Measurements from ENCODE around the gene PRR16. TPM values are rescaled to one million over a fixed set of nuclear protein-coding genes. Genes with fewer than 3 reads are reported as not detected.

PRR16 gene
- total RNA-seq, 4 donors from 2014 or later, result 1.9 to 8.6 (median 2.8) TPM

DNA sequence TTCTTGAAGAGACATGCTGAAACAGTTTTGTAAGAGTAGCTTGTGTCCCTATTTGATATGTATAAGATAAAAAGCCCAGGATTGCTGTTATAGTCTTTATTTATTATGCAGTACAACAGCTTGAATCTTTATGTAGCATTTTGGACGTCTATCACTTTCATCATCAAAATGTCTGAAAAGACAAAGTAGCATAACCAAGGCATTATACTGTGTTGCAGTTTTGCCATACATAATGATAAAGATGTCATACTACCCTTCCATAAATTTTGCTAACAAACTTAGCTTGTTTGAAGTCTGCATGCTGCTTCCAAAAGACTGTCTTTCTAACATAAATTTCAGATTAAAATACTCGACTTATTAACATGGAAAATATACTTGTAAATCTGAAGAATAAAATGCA lies 127.8 kb downstream of the PRR16 start:
- no peak overlapping the region for H3K27ac ChIP-seq
- 74 to 83% methylated on average over 2 of the region's 2 CpGs for WGBS, 2 donors
- no peaks in the 10 kb centered on the region for H3K27me3 ChIP-seq
- no peak overlapping the region for H3K4me3 ChIP-seq (replicated peaks in 1 of 3)
- intact Hi-C loops (cut with DNase I), result no loop called here
- no peak for DNase-seq
- no peaks in the 10 kb centered on the region for H3K9me3 ChIP-seq
- no peak for TF ChIP-seq POLR2A (IDR thresholded peaks at IDR 0.05)
- TF ChIP-seq, protein P1, sequence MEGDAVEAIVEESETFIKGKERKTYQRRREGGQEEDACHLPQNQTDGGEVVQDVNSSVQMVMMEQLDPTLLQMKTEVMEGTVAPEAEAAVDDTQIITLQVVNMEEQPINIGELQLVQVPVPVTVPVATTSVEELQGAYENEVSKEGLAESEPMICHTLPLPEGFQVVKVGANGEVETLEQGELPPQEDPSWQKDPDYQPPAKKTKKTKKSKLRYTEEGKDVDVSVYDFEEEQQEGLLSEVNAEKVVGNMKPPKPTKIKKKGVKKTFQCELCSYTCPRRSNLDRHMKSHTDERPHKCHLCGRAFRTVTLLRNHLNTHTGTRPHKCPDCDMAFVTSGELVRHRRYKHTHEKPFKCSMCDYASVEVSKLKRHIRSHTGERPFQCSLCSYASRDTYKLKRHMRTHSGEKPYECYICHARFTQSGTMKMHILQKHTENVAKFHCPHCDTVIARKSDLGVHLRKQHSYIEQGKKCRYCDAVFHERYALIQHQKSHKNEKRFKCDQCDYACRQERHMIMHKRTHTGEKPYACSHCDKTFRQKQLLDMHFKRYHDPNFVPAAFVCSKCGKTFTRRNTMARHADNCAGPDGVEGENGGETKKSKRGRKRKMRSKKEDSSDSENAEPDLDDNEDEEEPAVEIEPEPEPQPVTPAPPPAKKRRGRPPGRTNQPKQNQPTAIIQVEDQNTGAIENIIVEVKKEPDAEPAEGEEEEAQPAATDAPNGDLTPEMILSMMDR (IDR thresholded peaks at IDR 0.05), result no peak
- no peaks in the 10 kb centered on the region for H3K36me3 ChIP-seq
- H3K4me1 ChIP-seq, result no peaks in the 10 kb centered on the region

DNA sequence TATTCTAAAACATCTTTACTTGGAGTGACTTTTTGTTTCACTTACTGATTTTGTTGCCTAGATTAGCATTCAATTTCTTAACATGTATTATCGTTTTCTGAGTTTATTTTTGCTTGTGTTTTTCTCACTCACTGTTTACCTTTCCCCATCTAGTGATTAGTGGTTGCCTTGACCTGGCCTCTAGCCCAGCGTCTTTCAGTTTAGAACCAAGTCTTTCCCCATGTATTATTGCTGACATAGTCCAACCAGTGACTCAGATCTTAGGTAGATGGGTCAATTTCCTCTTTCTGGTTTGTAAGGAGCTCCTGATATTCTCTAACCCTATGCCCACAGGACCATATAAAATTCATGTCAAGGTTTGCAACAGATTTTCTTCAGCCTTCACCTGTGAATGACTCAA lies 135.5 kb downstream of the PRR16 start:
- Histone ChIP-seq H3K4me3 (replicated peaks in 1 of 3) (no peak overlapping the region), H3K27ac (no peak overlapping the region), H3K27me3 (no peaks in the 10 kb centered on the region), H3K4me1 (no peaks in the 10 kb centered on the region), H3K36me3 (no peaks in the 10 kb centered on the region), H3K9me3 (no peaks in the 10 kb centered on the region)
- TF ChIP-seq POLR2A (IDR thresholded peaks at IDR 0.05), result no peak
- TF ChIP-seq, protein P1 (IDR thresholded peaks at IDR 0.05), result no peak
- intact Hi-C loops (cut with DNase I), result no loop called here
- no peak for DNase-seq
- 42 to 46% methylated on average over 2 of the region's 2 CpGs for WGBS, 2 donors

DNA sequence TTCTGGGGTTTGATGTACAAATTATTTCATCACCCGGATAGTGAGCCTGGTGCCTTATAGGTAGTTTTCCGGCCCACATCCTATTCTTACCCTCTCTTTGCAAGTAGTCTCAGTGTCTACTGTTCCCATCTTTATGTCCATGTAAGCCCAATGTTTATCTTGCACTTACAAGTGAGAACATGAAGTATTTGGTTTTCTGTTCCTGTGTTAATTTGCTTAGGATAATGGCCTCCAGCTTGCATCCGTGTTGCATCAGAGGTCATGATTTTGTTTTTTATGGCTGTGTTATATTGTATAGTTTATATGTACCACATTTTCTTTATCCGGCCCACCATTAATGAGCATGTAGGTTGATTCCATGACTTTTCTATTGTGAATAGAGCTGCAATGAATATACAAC lies 136.5 kb downstream of the PRR16 start:
- Histone ChIP-seq H3K9me3 (no peaks in the 10 kb centered on the region), H3K36me3 (no peaks in the 10 kb centered on the region), H3K4me1 (no peaks in the 10 kb centered on the region), H3K27me3 (no peaks in the 10 kb centered on the region), H3K4me3 (replicated peaks in 1 of 3) (no peak overlapping the region), H3K27ac (no peak overlapping the region)
- no peak for TF ChIP-seq POLR2A (IDR thresholded peaks at IDR 0.05)
- TF ChIP-seq, protein P1 (IDR thresholded peaks at IDR 0.05), result no peak
- DNase-seq, result no peak
- WGBS, 2 donors, result 92 to 94% methylated on average over 4 of the region's 4 CpGs
- intact Hi-C loops (cut with DNase I), result no loop called here

DNA sequence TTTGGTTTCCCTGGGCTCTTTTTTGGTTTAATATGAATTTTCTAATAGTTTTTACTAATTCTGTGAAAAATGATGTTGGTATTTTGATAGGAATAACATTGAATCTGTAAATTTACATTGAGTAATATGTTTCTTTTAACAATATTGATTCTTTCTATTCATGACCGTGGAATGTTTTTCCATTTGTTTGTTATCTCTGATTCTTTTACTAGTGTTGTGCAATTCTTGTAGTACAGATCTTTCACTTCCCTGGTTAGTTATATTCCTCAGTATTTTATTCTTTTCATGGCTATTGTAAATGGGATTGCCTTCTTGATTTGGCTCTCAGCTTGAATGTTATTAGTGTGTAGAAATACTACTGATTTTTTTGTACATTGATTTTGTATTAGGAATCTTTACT lies 137.9 kb downstream of the PRR16 start:
- intact Hi-C loops (cut with DNase I), result no loop called here
- H3K36me3 ChIP-seq, result no peaks in the 10 kb centered on the region

DNA sequence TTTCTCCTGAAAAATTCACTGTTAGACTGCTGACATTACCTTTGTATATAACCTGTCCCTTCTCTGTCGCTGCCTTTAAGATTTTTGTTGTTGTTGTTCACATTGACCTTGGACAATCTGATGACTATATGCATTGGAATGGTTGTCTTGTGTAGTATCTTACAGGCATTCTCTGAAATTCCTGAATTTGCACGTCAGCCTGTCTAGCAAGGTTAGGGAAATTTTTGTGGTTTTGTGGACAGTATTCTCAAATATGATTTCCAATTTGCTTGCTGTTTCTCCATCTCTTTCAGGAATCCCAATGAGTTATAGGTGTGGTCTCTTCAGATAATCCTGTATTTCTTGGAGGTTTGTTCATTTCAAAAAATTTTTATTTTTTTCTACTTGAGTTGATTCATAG lies 140.8 kb downstream of the PRR16 start:
- no peaks in the 10 kb centered on the region for H3K9me3 ChIP-seq
- no peaks in the 10 kb centered on the region for H3K4me1 ChIP-seq
- no peak overlapping the region for H3K27ac ChIP-seq
- WGBS, 2 donors, result 89 to 91% methylated on average over 2 of the region's 2 CpGs
- H3K27me3 ChIP-seq, result no peaks in the 10 kb centered on the region
- H3K36me3 ChIP-seq, result no peaks in the 10 kb centered on the region
- TF ChIP-seq, protein P1 (IDR thresholded peaks at IDR 0.05), result no peak
- no peak for TF ChIP-seq POLR2A (IDR thresholded peaks at IDR 0.05)
- no peak overlapping the region for H3K4me3 ChIP-seq (replicated peaks in 1 of 3)
- intact Hi-C loops (cut with DNase I), result no loop called here
- DNase-seq, result no peak

More for the DNA sequence above, 137.9 kb downstream of the PRR16 start:
- H3K4me3 ChIP-seq (replicated peaks in 1 of 3), result no peak overlapping the region
- DNase-seq, result no peak
- WGBS, 2 donors, result 97 to 100% methylated on average over 1 of the region's 1 CpG
- TF ChIP-seq, protein P1 (IDR thresholded peaks at IDR 0.05), result no peak
- no peak for TF ChIP-seq POLR2A (IDR thresholded peaks at IDR 0.05)
- H3K4me1 ChIP-seq, result no peaks in the 10 kb centered on the region
- H3K27ac ChIP-seq, result no peak overlapping the region
- H3K27me3 ChIP-seq, result no peaks in the 10 kb centered on the region
- no peaks in the 10 kb centered on the region for H3K9me3 ChIP-seq
